ENCODE data around the gene MAPK8IP1.

GRCh38 chr11:45887587-45887986, 2.1 kb downstream of the MAPK8IP1 start:
- no peak for TF ChIP-seq ZNF274 (IDR thresholded peaks at IDR 0.05; ENCODE audit: low read depth, low read length)
- no peak for TF ChIP-seq SUZ12 (IDR thresholded peaks at IDR 0.05; ENCODE audit: extremely low read depth, insufficient read depth, insufficient read length)
- TF ChIP-seq YY1 (IDR thresholded peaks at IDR 0.05; ENCODE audit: insufficient read depth, insufficient read length), result no peak
